GM18505 (cell line): ENCODE data around the gene SLC6A8.
A peak's percentile ranks its signal among the peaks of the same experiment; 100 is the strongest.
"Not testable (repeated sequence)": the region's sequence is repeated elsewhere in the genome, so short reads cannot be mapped to it uniquely, and the experiment has no call there.

Source experiments
- ATAC-seq: cut with Tn5 transposase; IDR thresholded peaks from one replicate; pipeline ENCODE4 v1.9.1; 2021; ENCODE audit not compliant: unreplicated experiment
- POLR2A ChIP-seq: IDR thresholded peaks from 4 replicates; pipeline ENCODE4 v1.6.1; 2011; ENCODE audit warnings: borderline replicate concordance; ENCODE audit not compliant: insufficient read depth, insufficient read length; ENCODE audit errors: extremely low read depth

SLC6A8 gene

DNA sequence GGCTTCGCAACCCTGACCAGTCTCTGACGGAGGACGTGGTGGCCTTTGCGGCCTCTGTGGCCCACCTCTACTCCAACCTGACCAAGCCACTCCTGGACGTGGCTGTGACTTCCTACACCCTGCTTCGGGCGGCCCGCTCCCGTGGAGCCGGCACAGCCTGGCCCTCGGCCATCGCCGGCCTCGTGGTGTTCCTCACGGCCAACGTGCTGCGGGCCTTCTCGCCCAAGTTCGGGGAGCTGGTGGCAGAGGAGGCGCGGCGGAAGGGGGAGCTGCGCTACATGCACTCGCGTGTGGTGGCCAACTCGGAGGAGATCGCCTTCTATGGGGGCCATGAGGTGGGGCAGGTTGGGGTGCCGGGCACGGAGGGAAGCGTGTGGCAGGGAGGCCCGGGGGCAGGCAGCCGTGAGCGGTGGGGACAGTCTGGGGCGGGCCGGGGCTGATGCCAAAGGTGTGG lies 38.1 kb downstream of the SLC6A8 start:
- no peak for TF ChIP-seq POLR2A
- no peak for ATAC-seq

- peak; percentile 29 for ATAC-seq
These were observed 38.8 kb downstream of the SLC6A8 start for GRCh38 chrX:153726286-153727122.

GRCh38 chrX:153727123-153727931 lies 39.6 kb downstream of the SLC6A8 start:
- ATAC-seq: no peak
- no peak for TF ChIP-seq POLR2A

More at GRCh38 chrX:153726286-153727122, 38.8 kb downstream of the SLC6A8 start:
- TF ChIP-seq POLR2A: peak; percentile 16

DNA sequence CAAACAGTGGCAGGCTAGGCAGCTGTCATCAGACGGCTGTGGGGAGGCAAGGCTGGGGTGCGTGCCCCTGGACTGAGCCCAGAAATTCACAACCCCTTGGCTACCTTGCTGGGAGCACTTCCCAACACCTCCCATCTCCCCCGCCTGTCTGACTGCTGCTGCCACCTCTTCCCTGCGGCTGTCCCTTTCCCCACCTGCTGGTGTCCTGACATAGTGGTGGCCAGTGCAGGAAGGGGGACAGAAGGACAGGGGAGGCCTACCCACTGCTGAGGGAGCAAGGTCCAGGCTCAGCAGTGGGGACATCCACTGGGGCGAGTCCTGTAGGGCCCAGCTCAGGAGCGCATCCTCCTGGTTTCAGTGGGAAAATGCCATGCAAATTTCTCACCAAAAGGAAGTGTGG lies 40.4 kb downstream of the SLC6A8 start:
- no peak for ATAC-seq
- TF ChIP-seq POLR2A: no peak

GRCh38 chrX:153728951-153729631 lies 41.4 kb downstream of the SLC6A8 start:
- ATAC-seq: no peak
- no peak for TF ChIP-seq POLR2A

GRCh38 chrX:153730115-153730514 lies 42.4 kb downstream of the SLC6A8 start:
- ATAC-seq: not testable (repeated sequence)

DNA sequence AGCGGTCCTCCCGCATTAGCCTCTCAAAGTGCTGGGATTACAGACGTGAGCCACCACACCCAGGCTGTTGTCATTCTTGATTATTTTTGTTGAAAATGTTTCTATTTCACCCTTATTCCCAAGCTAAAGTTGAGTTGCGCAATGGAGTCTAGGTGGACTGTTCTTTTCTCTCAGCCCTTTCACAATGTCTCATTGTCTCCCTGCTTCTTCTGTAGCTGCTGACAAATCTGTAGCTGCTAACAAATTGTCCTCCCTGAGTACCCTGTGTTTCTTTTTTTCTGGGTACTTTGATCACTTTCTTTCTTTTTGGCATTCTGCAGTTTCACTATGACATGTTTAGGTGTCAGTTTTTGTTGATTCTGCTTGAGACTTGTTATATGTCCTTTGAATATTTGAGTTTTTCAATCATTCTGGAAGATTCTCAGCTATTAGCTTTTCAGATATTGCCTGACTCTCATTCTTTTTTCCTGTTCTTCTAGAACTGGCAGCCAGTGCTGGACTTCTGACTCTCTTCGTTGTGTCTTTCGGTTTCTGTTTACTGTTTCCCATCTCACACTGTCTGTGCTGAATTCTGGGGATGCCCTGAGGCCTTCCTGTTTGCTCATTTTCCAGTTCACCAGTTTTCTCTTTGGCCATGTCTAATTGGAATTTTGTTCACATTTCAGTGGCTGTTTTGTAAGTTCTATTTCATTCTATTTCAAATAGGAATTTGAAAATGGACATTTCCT lies 43.6 kb downstream of the SLC6A8 start:
- ATAC-seq: no peak
- TF ChIP-seq POLR2A: no peak

- no peak for ATAC-seq
- TF ChIP-seq POLR2A: no peak
These were observed 44.1 kb downstream of the SLC6A8 start for GRCh38 chrX:153731845-153732215.

- no peak for TF ChIP-seq POLR2A
- no peak for ATAC-seq
These were observed 44.7 kb downstream of the SLC6A8 start for GRCh38 chrX:153732401-153732800.

DNA sequence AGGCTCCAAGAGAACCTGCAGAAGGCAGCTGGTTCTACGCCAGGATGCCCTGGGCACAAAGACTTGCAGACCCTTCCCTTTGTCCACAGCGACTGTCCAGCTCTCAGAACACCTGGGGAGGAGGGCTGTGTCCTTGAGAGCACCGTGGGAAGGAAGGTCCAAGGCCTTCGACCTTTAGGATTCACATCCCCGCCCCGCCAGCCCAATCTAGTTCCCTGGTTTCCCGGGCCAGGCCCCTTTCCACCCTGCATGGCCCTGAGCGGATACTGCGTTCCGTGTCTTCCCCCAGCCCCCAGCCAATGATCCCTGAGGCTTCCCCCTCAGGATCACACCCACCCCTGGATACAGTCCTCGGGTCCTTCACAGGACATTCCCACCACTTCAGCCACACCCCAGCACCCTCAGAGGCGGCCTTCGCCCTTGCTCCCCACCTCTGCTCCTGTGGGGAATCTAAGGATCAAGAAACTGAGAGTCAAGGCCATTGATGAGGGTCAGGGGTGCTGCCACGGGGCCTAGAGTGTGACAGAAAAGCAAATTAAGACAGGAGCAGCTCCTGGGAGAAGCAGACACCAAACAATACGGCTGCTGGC lies 46.0 kb downstream of the SLC6A8 start:
- no peak for TF ChIP-seq POLR2A
- ATAC-seq: no peak

GRCh38 chrX:153734871-153735270 lies 47.1 kb downstream of the SLC6A8 start:
- no peak for TF ChIP-seq POLR2A
- no peak for ATAC-seq

GRCh38 chrX:153735274-153735673 lies 47.5 kb downstream of the SLC6A8 start:
- no peak for TF ChIP-seq POLR2A
- no peak for ATAC-seq
